ENCODE data around the gene UFC1.

UFC1 gene

DNA sequence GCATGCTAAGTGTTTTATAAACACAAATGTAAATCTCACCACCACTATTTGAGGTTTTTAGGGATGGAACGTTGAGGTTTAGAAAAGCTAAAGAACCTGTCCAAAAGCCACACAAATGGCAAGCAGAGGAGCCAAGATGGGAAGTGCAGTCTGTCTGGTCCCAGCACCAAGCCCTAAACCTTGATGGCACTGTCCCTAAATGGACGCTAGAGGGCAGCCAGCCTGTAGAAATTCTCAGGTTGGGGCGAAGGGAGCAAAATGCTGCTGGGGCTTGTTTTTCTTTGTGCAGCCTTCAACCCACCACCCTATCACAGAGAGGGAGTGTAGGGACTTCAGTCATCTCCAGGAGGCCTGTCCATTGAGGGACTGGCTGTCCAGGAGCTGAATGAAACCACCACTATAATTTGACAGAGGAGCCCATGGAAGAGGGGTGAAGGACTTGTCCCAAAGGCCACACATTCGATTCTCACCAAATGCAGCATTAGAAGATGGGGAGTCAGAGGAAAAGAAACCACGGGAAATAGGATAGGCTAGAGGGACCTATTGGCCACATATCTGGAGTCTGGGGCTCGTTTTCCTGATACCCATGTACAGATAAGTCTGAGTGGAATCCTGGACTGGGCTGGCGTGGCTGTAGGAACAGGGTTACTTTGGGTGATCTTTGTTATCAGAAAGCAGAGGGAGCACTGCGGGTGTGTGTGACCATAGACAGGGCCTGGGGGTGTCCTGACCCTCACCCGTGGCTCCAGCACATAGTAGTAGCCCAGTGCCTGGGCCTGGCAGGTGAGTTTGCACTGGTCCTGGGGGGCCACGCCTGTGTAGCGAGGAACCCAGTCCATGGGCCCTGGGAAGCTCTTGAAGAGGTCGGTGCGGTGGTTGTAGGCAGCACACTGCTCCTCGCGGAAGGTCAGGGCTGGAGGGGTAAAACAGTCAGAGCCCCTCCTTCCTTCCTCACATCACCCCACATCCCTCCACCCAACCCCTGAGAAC lies 39.0 kb downstream of the UFC1 start:
- DNase-seq (ENCODE audit: low read depth in 1 of 2, low spot score in 1 of 2): peak in 1 of 2 donors; percentile 68

- no peak for DNase-seq (ENCODE audit: low read depth in 1 of 2, low spot score in 1 of 2)
Observed at GRCh38 chr1:161193561-161194235, 39.9 kb downstream of the UFC1 start.

DNA sequence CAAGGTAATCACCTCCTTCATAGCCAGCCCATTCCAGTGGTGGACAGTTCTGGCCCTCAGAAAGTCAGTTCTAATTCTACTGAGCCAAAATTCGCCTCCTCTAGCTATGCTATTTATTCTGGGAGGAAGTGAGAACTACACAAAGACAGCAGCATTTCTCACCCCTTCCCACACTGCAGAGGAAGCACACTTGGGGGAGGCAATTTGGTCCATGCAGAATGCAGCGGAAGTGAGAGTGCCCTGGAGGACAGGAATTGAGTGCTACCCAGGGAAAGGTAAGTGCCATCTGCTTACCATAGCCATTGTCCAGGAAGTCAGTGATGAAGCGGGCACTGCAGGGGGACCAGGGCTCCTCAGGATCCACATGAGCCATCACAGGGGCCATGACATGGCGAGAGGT lies 41.4 kb downstream of the UFC1 start:
- no peak for DNase-seq (ENCODE audit: low read depth in 1 of 2, low spot score in 1 of 2)

DNA sequence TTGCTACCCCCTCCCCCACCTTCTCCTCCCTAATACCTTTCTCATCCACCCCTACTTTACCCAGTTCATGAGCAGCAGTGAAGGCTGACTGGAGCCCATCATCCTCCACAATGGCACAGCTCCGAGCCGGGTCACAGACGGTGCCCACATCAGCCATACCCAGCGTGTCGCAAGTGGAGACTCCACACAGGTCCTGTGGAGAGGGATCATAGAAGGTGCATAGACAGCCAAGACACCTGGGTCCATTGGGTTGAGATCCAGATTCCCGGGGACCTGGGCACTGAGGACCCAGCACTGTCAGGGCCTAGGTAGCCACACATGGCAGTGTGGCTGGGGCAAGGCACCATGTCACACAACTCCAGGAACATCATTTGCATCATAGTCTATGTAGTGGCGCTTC lies 42.3 kb downstream of the UFC1 start:
- no peak for DNase-seq (ENCODE audit: low read depth in 1 of 2, low spot score in 1 of 2)

GRCh38 chr1:161196521-161197451 lies 43.0 kb downstream of the UFC1 start:
- no peak for DNase-seq (ENCODE audit: low read depth in 1 of 2, low spot score in 1 of 2)

DNA sequence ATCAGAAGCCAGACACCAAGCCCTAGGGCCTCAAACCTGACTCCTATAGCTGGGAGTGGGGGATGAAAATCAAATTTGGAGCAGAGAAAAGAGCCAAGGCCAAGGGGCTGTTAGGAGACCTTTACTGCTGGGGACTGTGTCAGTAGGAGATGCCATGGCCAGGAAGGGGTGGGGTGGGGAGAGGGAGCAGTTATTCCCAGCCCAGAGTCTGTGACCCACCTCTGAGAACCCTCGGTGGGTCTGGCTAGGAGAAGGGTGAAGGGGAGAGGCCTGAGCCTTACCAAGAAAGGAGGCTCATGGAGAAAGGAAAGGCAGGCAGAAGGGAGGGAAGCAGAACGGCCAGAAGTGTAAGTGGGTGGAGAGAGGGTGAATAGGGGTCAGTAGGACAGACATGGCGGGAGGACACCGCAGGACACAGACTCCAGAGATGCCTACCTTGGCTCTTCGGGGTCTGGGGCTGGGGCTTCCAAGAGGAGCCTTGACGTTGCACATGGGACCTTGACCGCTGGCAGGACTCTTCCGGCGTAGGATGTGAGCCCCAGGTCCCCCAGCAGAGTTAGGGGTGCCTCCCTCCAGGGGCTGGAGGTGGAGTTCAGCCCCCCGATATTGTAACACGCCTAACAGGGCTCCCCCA lies 43.9 kb downstream of the UFC1 start:
- DNase-seq (ENCODE audit: low read depth in 1 of 2, low spot score in 1 of 2): no peak

GRCh38 chr1:161198194-161198896 lies 44.6 kb downstream of the UFC1 start:
- no peak for DNase-seq (ENCODE audit: low read depth in 1 of 2, low spot score in 1 of 2)

- no peak for DNase-seq (ENCODE audit: low read depth in 1 of 2, low spot score in 1 of 2)
Observed at GRCh38 chr1:161198897-161199431, 45.2 kb downstream of the UFC1 start, which contains the start of gene ADAMTS4. ADAMTS4 (minus strand) TSS chr1:161199054; CDS start chr1:161198627, 427 bp downstream.

DNA sequence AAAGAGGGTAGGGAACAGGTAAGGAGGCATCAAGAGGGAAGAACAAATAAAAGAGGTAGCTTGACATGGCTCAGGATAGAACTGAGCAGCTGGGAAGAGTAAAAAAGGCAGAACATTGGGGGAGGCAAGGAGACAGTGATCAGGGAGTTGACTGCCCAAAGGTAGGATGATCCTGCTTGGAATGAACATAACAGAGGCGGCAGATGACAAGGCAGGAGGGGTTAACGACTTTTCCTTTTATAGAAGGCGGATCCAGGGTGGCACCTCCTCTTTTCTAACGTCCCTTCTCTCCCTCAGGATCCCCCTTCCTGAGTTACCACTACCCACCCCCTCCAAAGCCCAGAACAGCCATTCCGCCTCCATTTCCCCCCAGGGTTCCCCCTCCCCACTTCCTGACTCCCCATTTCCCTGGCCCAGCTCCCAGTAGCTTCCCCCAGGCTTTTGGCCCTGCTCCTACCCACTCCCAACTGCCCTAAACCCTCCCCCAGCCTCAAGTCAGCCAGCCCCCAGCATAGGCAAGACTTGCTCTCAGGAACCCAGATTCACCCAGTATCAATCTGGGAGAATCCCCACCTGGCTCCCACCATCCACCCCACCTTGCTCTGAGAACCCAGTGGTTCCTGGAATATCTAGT lies 45.8 kb downstream of the UFC1 start:
- DNase-seq (ENCODE audit: low read depth in 1 of 2, low spot score in 1 of 2): no peak

- no peak for DNase-seq (ENCODE audit: low read depth in 1 of 2, low spot score in 1 of 2)
Observed at GRCh38 chr1:161200421-161200991, 46.7 kb downstream of the UFC1 start.

- DNase-seq (ENCODE audit: low read depth in 1 of 2, low spot score in 1 of 2): no peak
Observed at GRCh38 chr1:161200992-161201835, 47.4 kb downstream of the UFC1 start.

- peak; percentile 73 to 96 for DNase-seq (ENCODE audit: low read depth in 1 of 2, low spot score in 1 of 2)
Observed at GRCh38 chr1:161201836-161202712, 48.3 kb downstream of the UFC1 start, which contains the start of gene NDUFS2. NDUFS2 (plus strand) TSS chr1:161202367; CDS start chr1:161202386, 19 bp downstream.

DNA sequence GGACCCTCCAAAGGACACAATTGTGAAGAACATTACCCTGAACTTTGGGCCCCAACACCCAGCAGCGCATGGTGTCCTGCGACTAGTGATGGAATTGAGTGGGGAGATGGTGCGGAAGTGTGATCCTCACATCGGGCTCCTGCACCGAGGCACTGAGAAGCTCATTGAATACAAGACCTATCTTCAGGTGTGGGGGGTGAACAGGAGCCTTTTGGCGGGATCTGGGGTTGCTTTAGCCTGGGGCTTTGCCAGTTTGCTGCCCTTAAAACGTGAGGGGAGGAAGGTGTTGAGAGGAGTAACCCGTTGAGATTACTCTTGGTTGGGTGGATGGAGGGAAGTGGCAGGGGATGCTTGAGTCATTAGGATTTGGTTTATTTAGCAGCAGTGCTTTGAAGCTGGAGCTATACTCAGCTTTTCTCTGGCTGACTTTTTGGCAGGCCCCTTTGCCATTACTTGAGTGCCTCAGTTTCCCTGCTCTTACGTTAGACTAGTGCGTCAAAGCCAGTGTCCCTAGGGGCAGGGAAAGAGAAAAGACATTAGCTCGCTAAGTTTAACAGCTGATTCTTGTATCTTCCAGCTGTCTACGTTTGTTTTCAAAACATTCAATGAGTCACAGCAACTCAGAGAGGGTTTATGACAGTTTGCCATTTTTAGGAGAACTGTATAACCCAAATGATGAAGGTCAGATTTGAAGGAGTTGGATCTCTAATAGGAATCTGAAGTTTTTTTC lies 52.8 kb downstream of the UFC1 start:
- no peak for DNase-seq (ENCODE audit: low read depth in 1 of 2, low spot score in 1 of 2)

- DNase-seq (ENCODE audit: low read depth in 1 of 2, low spot score in 1 of 2): no peak
Observed at GRCh38 chr1:161207173-161207572, 53.4 kb downstream of the UFC1 start.
